SU-DHL-6 (cell line): ENCODE results near the gene EXOC3L4.

Experiments used
- H2AFZ ChIP-seq: fragments of 200-600 bp; sonication (generic); 2 replicates; pipeline ENCODE4 v1.6.1; 2014; ENCODE audit warnings: low read depth, mild to moderate bottlenecking, moderate library complexity, mixed read lengths, antibody characterized with exemption, low read length; ENCODE audit not compliant: severe bottlenecking
- H3F3A ChIP-seq: fragments of 200-600 bp; shearing (Covaris generic); 2 replicates; pipeline ENCODE4 v1.6.0; 2016; ENCODE audit warnings: antibody characterized with exemption, mild to moderate bottlenecking; ENCODE audit not compliant: insufficient read depth
- H3K27ac ChIP-seq: fragments of 200-600 bp; sonication (generic); 2 replicates; pipeline ENCODE4 v1.5.1; 2016; ENCODE audit warnings: low read depth, mild to moderate bottlenecking, low read length, moderate library complexity, mixed read lengths
- H3K27me3 ChIP-seq: fragments of 200-600 bp; sonication (generic), shearing (Covaris generic); 2 replicates; pipeline ENCODE4 v1.6.0; 2014; ENCODE audit warnings: mild to moderate bottlenecking, low read length
- H3K36me3 ChIP-seq: fragments of 200-600 bp; sonication (generic); 2 replicates; pipeline ENCODE4 v1.6.1; 2014; ENCODE audit warnings: mild to moderate bottlenecking, low read length, mixed read lengths
- H3K4me2 ChIP-seq: fragments of 300-600, 200-600 bp; shearing (Covaris generic), sonication (generic); 2 replicates; pipeline ENCODE4 v1.6.0; 2014; ENCODE audit warnings: low read length, low read depth, mild to moderate bottlenecking; ENCODE audit not compliant: poor library complexity, severe bottlenecking
- H3K4me3 ChIP-seq: fragments of 200-600 bp; sonication (generic); 2 replicates; pipeline ENCODE4 v1.5.1; 2014; ENCODE audit warnings: antibody characterized with exemption, low read length, mild to moderate bottlenecking, mixed read lengths; ENCODE audit not compliant: insufficient read depth, poor library complexity, severe bottlenecking
- H3K79me2 ChIP-seq: fragments of 200-600 bp; sonication (generic); 2 replicates; pipeline ENCODE4 v1.6.1; 2014; ENCODE audit warnings: mild to moderate bottlenecking, low read length, moderate library complexity; ENCODE audit not compliant: insufficient read depth
- H3K9ac ChIP-seq: fragments of 200-600 bp; sonication (generic); 2 replicates; pipeline ENCODE4 v1.7.0; 2014; ENCODE audit warnings: mild to moderate bottlenecking, low read length
- H3K9me2 ChIP-seq: fragments of 200-600 bp; sonication (generic); replicated peaks from 2 replicates; pipeline ENCODE4 v1.6.1; 2014; ENCODE audit warnings: low read length; ENCODE audit not compliant: insufficient read depth
- H3K9me3 ChIP-seq: fragments of 200-600 bp; sonication (generic); 2 replicates; pipeline ENCODE4 v1.6.1; 2014; ENCODE audit warnings: low read length, mixed read lengths; ENCODE audit not compliant: insufficient read depth
- H4K20me1 ChIP-seq: fragments of 200-600 bp; sonication (generic); 2 replicates; pipeline ENCODE4 v1.6.1; 2014; ENCODE audit warnings: low read depth, mild to moderate bottlenecking, antibody characterized with exemption, low read length, moderate library complexity, mixed read lengths
- EZH2phosphoT487 ChIP-seq: fragments of 200-600 bp; sonication (generic), shearing (Covaris generic); conservative IDR thresholded peaks from 2 replicates; pipeline ENCODE4 v1.6.1; 2018; ENCODE audit warnings: mild to moderate bottlenecking, antibody characterized with exemption, low read length, moderate library complexity, mixed read lengths
- TF ChIP-seq, protein P1 (sequence below): fragments of 200-600 bp; sonication (generic); IDR thresholded peaks from one replicate; pipeline ENCODE4 v1.5.1; 2017; ENCODE audit warnings: antibody characterized with exemption, mild to moderate bottlenecking, low read length, moderate library complexity; ENCODE audit not compliant: insufficient read depth, poor library complexity, severe bottlenecking

Gene EXOC3L4

DNA sequence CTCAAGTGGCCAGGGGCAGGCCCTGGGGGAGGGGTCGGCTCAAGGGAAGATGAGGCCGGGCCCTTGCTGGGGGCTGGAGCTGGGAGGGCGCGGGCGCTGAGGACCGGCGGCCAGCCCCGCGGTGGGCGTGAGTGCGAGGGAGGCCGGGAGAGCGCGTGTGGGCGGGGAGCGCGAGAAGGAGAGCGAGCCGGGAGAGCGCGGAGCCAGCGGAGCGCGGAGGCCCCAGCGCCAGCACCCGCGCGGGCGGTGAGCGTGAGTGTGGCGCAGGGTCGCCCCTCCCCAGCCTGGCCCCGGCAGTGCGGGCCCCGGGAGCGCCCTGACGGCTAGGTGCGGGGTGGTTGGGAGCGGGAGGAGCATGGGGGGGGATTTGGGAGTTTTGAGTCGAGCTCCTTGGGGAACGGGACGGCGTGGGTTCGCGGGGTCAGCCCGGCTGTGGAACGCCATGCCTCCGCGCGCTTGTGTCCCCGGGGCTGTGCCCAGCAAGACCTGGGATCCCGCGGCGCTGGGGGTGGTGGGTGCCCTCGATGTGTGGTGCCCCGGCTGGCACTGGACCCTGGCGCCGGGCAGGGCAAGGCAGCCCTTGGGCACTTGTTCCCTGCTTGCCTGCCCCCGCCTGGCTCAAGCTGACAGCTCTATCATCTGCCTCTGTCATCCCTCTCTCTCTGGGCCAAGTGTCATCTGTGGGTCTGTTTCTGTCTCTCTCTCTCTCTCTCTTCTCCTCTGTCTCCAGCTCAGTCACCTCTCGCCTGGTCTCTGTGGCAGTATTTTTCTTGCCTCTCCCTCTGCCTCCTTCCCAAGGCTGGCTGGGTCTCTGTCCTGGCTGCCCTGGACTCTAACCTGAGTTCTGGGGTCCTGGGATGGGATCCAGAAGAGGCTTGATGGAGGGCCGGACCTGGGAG lies 10.3 kb upstream of the EXOC3L4 start, which contains the start of gene LBHD2:
LBHD2 (plus strand) TSS at position 190 of the 899 bp plus-strand sequence. CDS start 1,803 bp downstream, outside the sequence.
- Histone ChIP-seq H3K9me3 (no peaks in the 10 kb centered on the region), H3K79me2 (no peaks in the 10 kb centered on the region), H4K20me1 (no peaks in the 10 kb centered on the region), H2AFZ (no peak within 1 kb of the TSS), H3K4me2 (no peak within 1 kb of the TSS), H3K27me3 (no peaks in the 10 kb centered on the region), H3K27ac (no peak within 1 kb of the TSS), H3K4me3 (no peak within 1 kb of the TSS), H3K9me2 (no peaks in the 10 kb centered on the region), H3K36me3 (no peaks in the 10 kb centered on the region), H3K9ac (no peak within 1 kb of the TSS), H3F3A (no peaks in the 10 kb centered on the region)
- TF ChIP-seq, protein P1, sequence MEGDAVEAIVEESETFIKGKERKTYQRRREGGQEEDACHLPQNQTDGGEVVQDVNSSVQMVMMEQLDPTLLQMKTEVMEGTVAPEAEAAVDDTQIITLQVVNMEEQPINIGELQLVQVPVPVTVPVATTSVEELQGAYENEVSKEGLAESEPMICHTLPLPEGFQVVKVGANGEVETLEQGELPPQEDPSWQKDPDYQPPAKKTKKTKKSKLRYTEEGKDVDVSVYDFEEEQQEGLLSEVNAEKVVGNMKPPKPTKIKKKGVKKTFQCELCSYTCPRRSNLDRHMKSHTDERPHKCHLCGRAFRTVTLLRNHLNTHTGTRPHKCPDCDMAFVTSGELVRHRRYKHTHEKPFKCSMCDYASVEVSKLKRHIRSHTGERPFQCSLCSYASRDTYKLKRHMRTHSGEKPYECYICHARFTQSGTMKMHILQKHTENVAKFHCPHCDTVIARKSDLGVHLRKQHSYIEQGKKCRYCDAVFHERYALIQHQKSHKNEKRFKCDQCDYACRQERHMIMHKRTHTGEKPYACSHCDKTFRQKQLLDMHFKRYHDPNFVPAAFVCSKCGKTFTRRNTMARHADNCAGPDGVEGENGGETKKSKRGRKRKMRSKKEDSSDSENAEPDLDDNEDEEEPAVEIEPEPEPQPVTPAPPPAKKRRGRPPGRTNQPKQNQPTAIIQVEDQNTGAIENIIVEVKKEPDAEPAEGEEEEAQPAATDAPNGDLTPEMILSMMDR = no peak
- TF ChIP-seq EZH2phosphoT487 = no peak

DNA sequence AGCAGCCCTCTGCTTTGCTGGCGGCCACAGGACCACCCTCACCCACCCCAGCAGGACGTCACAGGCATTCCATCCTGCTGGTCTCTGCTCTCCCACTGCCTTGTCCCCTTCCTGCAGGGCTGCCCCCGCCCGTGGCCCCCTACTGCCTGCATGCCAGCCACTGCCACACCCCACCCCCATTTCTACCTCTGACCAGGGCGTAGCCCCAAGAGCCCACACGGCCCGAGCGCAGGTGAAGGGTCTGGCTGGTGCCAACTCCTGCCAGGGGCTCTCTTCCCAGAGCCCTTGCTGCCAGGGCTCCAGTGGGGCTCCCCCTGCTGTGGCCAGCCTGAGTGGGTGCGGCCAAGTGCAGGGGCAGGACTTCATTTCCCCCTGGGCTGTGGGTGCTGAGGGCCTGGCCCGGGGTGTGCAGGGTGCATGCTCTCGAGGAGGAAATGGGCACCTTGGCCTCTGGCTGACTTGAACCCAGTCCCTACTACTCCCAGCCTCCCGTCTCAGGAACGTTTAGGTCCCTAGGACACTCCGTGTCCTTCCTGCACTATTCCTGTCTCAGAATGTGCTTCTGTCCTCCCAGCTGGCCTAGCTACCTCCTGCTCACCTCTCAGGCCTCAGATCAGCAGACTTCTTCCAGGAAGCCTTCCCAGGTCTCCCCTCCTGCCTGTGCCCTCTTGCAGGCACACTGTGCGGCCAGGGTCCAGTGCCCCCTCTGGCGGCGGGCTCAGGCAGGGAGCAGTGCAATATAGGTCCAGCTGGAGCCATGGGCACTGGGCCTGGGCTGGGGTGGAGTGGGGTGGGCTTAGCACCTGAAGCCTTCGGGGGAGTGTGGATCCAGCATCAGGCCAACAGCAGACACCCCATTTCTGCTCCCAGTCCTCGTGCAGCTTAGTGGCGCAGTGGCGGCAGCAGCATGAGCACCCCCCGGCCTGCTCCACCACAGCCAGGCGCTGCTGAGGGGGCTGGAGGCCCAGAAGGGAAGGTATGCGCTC lies 9.1 kb upstream of the EXOC3L4 start:
- H3F3A ChIP-seq = no peaks in the 10 kb centered on the region
- H3K79me2 ChIP-seq = no peaks in the 10 kb centered on the region
- no peak overlapping the region for H3K27ac ChIP-seq
- H3K9me3 ChIP-seq = no peaks in the 10 kb centered on the region
- TF ChIP-seq, protein P1 = no peak
- no peak for TF ChIP-seq EZH2phosphoT487
- no peak overlapping the region for H3K4me2 ChIP-seq
- H3K36me3 ChIP-seq = no peaks in the 10 kb centered on the region
- no peak overlapping the region for H3K4me3 ChIP-seq
- no peak overlapping the region for H2AFZ ChIP-seq
- H4K20me1 ChIP-seq = no peaks in the 10 kb centered on the region
- H3K27me3 ChIP-seq = no peaks in the 10 kb centered on the region
- no peak overlapping the region for H3K9ac ChIP-seq
- no peaks in the 10 kb centered on the region for H3K9me2 ChIP-seq

DNA sequence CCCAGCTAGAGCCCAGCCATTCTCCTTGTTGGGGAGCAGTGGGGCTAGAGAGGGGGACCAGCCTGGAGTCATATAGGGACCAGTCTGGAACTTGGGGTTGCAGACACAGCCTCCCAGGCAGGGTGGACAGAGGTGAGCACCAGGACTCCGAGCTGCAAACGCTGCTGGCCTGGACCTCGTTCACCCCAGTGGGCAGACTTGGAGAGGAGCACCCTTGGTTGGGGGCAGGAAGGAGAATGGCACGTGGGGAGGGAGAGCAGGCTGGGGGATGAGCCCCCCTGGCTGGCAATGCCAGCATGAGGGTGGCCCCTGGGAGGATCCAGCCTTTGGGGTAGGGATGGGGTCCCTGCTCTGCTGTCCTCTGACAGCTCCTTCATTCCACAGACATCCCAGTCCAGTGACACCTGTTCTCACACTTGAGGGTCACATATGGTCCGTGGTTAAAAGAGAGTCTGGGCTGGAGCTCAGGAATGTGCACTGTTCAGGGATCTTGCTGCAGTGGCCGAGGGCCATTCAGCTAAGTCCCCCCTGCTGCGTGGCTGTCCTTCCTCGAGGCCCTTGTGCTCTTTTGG lies 7.7 kb upstream of the EXOC3L4 start:
- H2AFZ ChIP-seq = no peak overlapping the region

More for the DNA sequence above, 7.7 kb upstream of the EXOC3L4 start:
- Histone ChIP-seq H3K9me3 (no peaks in the 10 kb centered on the region), H3K36me3 (no peaks in the 10 kb centered on the region), H3K27ac (no peak overlapping the region), H3K4me3 (no peak overlapping the region), H3K79me2 (no peaks in the 10 kb centered on the region), H3F3A (no peaks in the 10 kb centered on the region), H3K27me3 (no peaks in the 10 kb centered on the region), H3K4me2 (no peak overlapping the region), H3K9ac (no peak overlapping the region), H3K9me2 (no peaks in the 10 kb centered on the region), H4K20me1 (no peaks in the 10 kb centered on the region)
- TF ChIP-seq EZH2phosphoT487 = no peak
- TF ChIP-seq, protein P1 = no peak
